Mammary epithelial cell (primary cell): ENCODE data around the gene LTA4H.

Source experiments
- CTCF ChIP-seq, 2 donors: IDR thresholded peaks in 1 of 2; conservative IDR thresholded peaks in 1 of 2; 2 replicates each; pipeline ENCODE4 v1.5.1; 2011 to 2012; ENCODE audit warnings: inconsistent platforms in 2 of 2, low read length in 2 of 2, mild to moderate bottlenecking in 2 of 2, control low read depth in 1 of 2, low read depth in 1 of 2; ENCODE audit not compliant: insufficient read depth in 1 of 2; ENCODE audit errors: extremely low read depth in 1 of 2
- EZH2 ChIP-seq: IDR thresholded peaks from 2 replicates; pipeline ENCODE4 v1.6.1; 2012; ENCODE audit warnings: low read length, inconsistent platforms, borderline replicate concordance

GRCh38 chr12:95978351-95978750, 57.0 kb downstream of the LTA4H start:
- TF ChIP-seq EZH2 (no peak), CTCF (conservative IDR thresholded peaks at IDR 0.05 in 1 of 2, IDR thresholded peaks at IDR 0.05 in 1 of 2; ENCODE audit: extremely low read depth in 1 of 2, insufficient read depth in 1 of 2, low read depth in 1 of 2, low read length in 2 of 2) (no peak)
